Loucy (cell line): Measurements from ENCODE around the gene MLST8.

ENCODE experiments used
- CTCF ChIP-seq: fragments of 200-600 bp; sonication (generic); conservative IDR thresholded peaks from 2 replicates; pipeline ENCODE4 v1.5.1; 2014; ENCODE audit warnings: mild to moderate bottlenecking, antibody characterized with exemption, low read length
- EZH2phosphoT487 ChIP-seq: fragments of 200-600 bp; IDR thresholded peaks from 2 replicates; pipeline ENCODE4 v1.6.1; 2018; ENCODE audit warnings: antibody characterized with exemption, mild to moderate bottlenecking, moderate library complexity, borderline replicate concordance

GRCh38 chr16:2233872-2234812 lies 28.9 kb downstream of the MLST8 start:
- TF ChIP-seq CTCF (no peak), EZH2phosphoT487 (no peak)
